ENCODE data around the gene ABAT.

ABAT gene

DNA sequence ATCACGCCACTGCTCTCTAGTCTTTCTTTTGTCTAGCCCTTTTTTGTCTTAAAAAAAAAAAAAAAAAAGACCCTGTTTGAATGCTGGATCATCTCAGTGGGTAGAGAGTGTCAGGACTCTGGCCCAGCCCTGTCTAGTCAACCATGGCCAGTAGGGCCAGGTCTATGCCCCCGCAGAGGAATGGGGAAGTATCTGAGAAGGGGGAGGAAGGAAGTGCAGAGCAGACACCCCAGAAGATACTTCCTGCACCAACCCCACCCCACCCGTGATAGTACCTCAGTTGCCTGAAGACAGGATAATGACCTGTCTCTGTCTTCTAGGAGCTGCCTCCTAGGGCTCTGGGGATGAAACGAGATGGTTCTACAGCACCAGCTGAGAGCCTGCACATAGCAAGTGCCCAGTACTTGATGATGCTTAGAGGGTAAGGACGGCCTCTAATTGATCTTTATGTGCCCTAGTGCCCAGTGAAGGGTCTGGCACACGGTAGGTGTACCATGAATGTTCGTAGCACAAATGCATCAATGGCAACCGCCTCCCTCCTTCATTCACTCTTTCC lies 55.4 kb downstream of the ABAT start:
- TF ChIP-seq SUZ12 (IDR thresholded peaks at IDR 0.05) = no peak
- TF ChIP-seq, protein P1, sequence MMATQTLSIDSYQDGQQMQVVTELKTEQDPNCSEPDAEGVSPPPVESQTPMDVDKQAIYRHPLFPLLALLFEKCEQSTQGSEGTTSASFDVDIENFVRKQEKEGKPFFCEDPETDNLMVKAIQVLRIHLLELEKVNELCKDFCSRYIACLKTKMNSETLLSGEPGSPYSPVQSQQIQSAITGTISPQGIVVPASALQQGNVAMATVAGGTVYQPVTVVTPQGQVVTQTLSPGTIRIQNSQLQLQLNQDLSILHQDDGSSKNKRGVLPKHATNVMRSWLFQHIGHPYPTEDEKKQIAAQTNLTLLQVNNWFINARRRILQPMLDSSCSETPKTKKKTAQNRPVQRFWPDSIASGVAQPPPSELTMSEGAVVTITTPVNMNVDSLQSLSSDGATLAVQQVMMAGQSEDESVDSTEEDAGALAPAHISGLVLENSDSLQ (IDR thresholded peaks at IDR 0.05) = no peak
- no peak for TF ChIP-seq BHLHE40 (IDR thresholded peaks at IDR 0.05; ENCODE audit: borderline replicate concordance)
- TF ChIP-seq ZNF384 (IDR thresholded peaks at IDR 0.05) = no peak
- no peak for TF ChIP-seq SP1 (IDR thresholded peaks at IDR 0.05)
- no peak for TF ChIP-seq LEF1 (IDR thresholded peaks at IDR 0.05; ENCODE audit: borderline replicate concordance)
- no peak for TF ChIP-seq FOXK2 (IDR thresholded peaks at IDR 0.05)
- TF ChIP-seq HDGF (IDR thresholded peaks at IDR 0.05; ENCODE audit: borderline replicate concordance) = no peak
- TF ChIP-seq FOXM1 (IDR thresholded peaks at IDR 0.05; ENCODE audit: borderline replicate concordance) = no peak
- TF ChIP-seq FOXA1 (IDR thresholded peaks at IDR 0.05) = no peak
- no peak for TF ChIP-seq CTBP1 (IDR thresholded peaks at IDR 0.05; ENCODE audit: borderline replicate concordance)
- TF ChIP-seq NFRKB (IDR thresholded peaks at IDR 0.05) = no peak
- no peak for TF ChIP-seq ELF4 (IDR thresholded peaks at IDR 0.05)
- no peak for TF ChIP-seq TARDBP (IDR thresholded peaks at IDR 0.05)
- TF ChIP-seq L3MBTL2 (conservative IDR thresholded peaks at IDR 0.05) = no peak
- TF ChIP-seq ARNT (IDR thresholded peaks at IDR 0.05) = no peak
- CTCF ChIA-PET = no interaction called here
- DNase-seq (ENCODE audit: extremely low spot score) = no peak
- POLR2A ChIA-PET = no interaction called here

DNA sequence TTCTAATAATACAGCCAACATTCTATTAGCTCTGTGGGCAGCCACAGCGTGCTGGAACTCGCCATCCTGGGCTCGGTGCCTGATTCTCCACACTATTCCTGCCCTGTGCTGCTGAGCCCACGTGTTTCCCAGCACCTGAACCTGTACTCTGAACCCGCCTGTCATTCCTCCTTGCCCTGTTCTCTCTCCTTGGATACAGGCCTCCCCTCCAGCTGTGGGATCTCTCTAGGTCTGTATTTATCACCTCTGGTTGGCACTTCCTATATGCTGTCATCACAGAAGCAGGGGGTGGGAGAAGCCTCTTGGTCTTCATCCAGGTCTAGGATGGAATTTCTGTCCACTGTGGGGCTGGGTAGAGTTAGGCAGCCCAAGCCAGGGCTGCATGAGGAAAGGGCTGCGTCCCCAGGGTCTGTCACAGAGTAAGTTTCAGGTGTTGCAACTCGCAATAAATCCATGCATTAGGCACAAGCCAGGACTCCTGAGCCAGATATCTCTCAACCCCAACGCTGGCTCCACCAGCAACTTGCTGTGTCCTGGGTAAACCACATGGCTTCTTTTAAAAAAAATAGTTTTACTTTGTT lies 56.0 kb downstream of the ABAT start:
- ChIA-PET POLR2A (no interaction called here), CTCF (no interaction called here)
- no peak for DNase-seq (ENCODE audit: extremely low spot score)
- TF ChIP-seq FOXK2 (IDR thresholded peaks at IDR 0.05) (no peak), CTBP1 (IDR thresholded peaks at IDR 0.05; ENCODE audit: borderline replicate concordance) (no peak), ZNF384 (IDR thresholded peaks at IDR 0.05) (no peak), FOXM1 (IDR thresholded peaks at IDR 0.05; ENCODE audit: borderline replicate concordance) (no peak), FOXA1 (IDR thresholded peaks at IDR 0.05) (no peak), SUZ12 (IDR thresholded peaks at IDR 0.05) (no peak)

DNA sequence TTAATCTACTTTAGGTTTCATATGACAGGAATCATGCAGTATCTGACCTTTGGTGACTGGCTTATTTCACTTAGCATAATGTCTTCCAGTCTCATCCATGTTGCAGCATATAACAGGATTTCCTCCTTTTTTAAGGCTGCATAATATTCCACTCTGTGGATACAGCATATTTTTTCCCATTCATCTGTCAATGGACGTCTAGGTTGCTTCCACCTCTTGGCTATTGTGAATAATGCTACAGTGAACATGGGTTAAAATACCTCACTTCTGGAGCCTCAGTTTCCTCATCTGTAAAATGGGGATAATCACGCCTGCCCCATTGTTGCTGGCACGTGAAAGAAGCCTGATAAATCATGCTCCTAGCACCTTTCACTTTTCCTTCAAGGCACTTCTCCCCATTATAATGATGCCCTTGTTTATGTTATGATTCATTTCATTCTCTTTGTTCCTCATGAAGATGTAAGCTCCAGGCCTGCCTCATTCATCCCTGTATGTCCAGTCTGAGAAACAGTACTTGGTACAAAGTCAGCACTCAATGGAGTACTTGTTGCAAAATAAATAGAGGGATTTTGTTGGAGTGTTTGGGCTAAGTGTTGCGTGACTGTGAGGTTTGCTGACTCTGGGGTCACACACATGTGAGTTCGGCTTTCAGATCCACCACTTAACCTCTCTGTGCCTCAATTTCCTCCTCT lies 59.6 kb downstream of the ABAT start:
- ChIA-PET CTCF (no interaction called here), POLR2A (no interaction called here)
- DNase-seq (ENCODE audit: extremely low spot score) = no peak
- TF ChIP-seq ARNT (IDR thresholded peaks at IDR 0.05) (no peak), SUZ12 (IDR thresholded peaks at IDR 0.05) (no peak), FOXA1 (IDR thresholded peaks at IDR 0.05) (no peak), NFRKB (IDR thresholded peaks at IDR 0.05) (no peak)

DNA sequence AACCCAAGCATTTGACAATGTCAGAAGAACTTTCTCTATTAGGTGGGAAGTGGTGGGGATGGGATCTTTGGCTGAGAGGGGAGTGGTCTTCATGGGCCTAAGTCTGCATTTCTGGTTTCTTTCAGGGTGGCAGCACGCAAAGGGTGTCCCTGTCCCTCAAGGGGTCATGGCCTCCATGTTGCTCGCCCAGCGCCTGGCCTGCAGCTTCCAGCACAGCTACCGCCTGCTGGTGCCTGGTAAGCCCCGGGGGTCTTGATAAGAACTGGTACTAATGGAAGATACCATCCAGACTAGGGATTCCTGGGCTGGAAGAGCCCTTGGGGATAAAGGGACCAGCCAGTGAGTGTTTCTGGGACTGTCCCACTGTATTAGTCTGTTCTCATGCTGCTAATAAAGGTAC lies 61.2 kb downstream of the ABAT start:
- no peak for DNase-seq (ENCODE audit: extremely low spot score)
- TF ChIP-seq SUZ12 (IDR thresholded peaks at IDR 0.05) (no peak), L3MBTL2 (conservative IDR thresholded peaks at IDR 0.05) (no peak), BHLHE40 (IDR thresholded peaks at IDR 0.05; ENCODE audit: borderline replicate concordance) (no peak)
- POLR2A ChIA-PET = no interaction called here
- CTCF ChIA-PET = no interaction called here

DNA sequence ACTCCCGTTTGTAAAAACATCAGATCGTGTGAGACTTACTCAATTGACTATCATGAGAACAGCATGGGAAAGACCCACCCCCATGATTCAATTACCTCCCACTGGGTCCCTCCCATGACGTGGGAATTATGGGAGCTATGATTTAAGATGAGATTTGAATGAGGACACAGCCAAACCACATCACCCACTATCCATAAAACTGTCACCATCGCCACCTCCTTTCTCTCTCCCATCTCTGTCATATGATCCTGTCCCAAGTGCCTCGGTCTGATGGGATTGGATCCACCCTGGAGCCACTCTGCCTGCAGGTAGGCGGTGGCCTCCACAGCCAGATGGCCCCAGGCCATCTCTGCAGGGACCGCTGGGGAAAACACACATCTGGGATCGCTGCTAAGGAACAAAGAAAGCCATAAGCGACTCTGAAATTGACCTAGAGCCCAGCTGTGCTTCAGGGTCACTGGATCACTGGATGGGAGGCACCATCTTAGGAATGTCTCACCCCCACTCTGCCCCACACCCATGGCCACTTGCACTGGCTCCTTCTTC lies 61.8 kb downstream of the ABAT start:
- ChIA-PET POLR2A (no interaction called here), CTCF (no interaction called here)
- no peak for DNase-seq (ENCODE audit: extremely low spot score)
- TF ChIP-seq L3MBTL2 (conservative IDR thresholded peaks at IDR 0.05) (no peak), ZNF384 (IDR thresholded peaks at IDR 0.05) (no peak), HDGF (IDR thresholded peaks at IDR 0.05; ENCODE audit: borderline replicate concordance) (no peak), LEF1 (IDR thresholded peaks at IDR 0.05; ENCODE audit: borderline replicate concordance) (no peak), FOXK2 (IDR thresholded peaks at IDR 0.05) (no peak), ARNT (IDR thresholded peaks at IDR 0.05) (no peak), BHLHE40 (IDR thresholded peaks at IDR 0.05; ENCODE audit: borderline replicate concordance) (no peak), TARDBP (IDR thresholded peaks at IDR 0.05) (no peak), FOXM1 (IDR thresholded peaks at IDR 0.05; ENCODE audit: borderline replicate concordance) (no peak), SP1 (IDR thresholded peaks at IDR 0.05) (no peak), ELF4 (IDR thresholded peaks at IDR 0.05) (no peak), FOXA1 (IDR thresholded peaks at IDR 0.05) (no peak), CTBP1 (IDR thresholded peaks at IDR 0.05; ENCODE audit: borderline replicate concordance) (no peak), NFRKB (IDR thresholded peaks at IDR 0.05) (no peak), SUZ12 (IDR thresholded peaks at IDR 0.05) (no peak)
- TF ChIP-seq, protein P1 (IDR thresholded peaks at IDR 0.05) = no peak

DNA sequence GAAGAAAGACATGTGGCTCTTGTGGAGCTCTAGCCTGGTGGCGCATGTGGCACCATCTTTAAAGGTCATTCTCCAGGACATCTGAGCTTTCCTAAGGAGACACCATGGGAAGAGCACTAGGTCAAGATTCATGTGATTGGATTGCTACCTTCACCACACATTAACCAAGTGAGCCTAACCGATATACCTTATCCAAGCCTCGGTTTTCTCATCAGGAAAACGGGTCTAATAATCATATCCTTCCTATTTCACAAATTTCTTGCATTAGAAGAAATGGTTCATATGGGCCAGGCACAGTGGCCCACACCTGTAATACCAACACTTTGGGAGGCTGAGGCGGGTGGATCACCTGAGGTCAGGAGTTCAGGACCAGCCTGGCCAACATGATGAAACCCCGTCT lies 64.7 kb downstream of the ABAT start:
- no peak for TF ChIP-seq FOXM1 (IDR thresholded peaks at IDR 0.05; ENCODE audit: borderline replicate concordance)
- no peak for TF ChIP-seq L3MBTL2 (conservative IDR thresholded peaks at IDR 0.05)
- TF ChIP-seq LEF1 (IDR thresholded peaks at IDR 0.05; ENCODE audit: borderline replicate concordance) = no peak
- TF ChIP-seq FOXK2 (IDR thresholded peaks at IDR 0.05) = no peak
- no peak for TF ChIP-seq FOXA1 (IDR thresholded peaks at IDR 0.05)
- TF ChIP-seq SP1 (IDR thresholded peaks at IDR 0.05) = no peak
- no peak for TF ChIP-seq CTBP1 (IDR thresholded peaks at IDR 0.05; ENCODE audit: borderline replicate concordance)
- TF ChIP-seq ARNT (IDR thresholded peaks at IDR 0.05) = no peak
- no peak for DNase-seq (ENCODE audit: extremely low spot score)
- ChIA-PET POLR2A (no interaction called here), CTCF (no interaction called here)

All from HEK293T (cell line).